GM21515 (cell line): ENCODE data around the gene KCNC2.

Experiments used
- ATAC-seq: cut with Tn5 transposase; IDR thresholded peaks from one replicate; pipeline ENCODE4 v1.9.1; 2021; ENCODE audit not compliant: unreplicated experiment

Gene KCNC2

DNA sequence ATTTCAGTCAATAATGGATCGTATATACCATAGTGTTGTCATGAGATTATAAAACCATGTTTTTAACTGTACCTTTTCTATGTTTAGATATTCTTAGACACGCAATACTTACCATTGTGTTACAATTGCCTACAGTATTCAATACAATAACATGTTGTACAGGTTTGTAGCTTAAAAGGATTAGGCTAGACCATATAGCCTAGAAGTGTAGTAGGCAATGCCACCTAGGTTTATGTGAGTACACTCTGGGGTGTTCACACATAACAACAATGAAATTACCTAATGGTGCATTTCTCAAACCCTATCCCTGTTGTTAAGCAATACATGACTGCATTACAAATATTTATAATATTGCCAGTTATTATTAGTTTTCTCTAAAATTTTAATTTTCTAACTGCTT, 144.2 kb downstream of the KCNC2 start:
- ATAC-seq: no peak

DNA sequence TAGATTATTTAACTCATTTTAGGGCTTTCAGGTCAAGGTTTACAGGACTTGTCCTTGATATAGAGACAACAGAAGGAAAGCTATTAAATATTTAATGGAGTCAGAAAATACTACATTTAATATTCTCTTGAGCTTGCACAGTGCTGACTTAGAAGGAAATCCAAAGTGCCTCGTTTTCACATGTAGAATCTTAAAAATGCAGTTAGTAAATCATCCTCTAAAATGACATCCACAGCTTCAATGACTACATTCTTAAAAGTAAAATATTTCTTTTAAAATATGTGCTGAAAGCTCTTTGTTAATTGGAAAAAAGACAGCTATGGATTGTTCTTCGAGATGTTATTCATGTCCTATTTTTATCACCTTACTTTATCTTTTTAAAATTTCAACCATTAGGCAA, 146.9 kb downstream of the KCNC2 start:
- ATAC-seq: no peak

DNA sequence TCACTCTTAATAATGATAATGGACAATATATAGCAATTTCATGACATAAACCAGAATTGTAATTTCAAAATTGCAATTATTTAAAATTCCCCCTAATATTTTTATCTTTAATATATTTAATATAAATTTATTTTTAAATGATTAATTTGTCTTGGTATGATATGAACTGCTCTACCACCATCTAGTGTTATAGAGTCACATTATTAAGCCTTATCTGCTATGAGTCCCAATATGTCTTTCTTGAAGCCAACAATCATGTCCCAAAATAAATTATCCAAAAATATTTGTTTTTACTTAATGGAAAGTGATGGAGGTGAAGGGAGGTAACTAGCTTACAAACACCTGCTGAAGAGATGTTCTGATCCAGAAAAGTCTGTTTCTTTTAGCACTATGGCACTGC, 151.4 kb downstream of the KCNC2 start:
- no peak for ATAC-seq

DNA sequence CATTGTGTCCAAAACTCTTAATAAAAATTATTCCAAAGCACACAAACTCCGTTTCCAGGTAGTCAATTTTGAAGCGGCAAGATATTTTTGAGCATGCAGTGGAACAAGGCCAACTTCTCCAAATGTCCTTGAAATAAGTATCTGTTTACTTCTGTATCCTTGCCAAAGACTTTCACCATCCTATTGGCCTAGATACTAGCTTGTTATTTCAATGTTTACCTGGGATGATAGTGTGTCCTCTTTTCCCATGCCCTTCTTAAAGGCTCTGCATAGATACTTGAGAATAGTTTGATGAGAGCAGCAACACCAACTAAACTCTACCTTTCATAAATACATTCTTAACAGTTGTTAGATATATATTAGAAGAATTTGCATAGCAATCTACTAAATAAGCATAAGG, 160.9 kb downstream of the KCNC2 start:
- no peak for ATAC-seq

GRCh38 chr12:75047885-75048525, 161.6 kb downstream of the KCNC2 start:
- ATAC-seq: no peak

DNA sequence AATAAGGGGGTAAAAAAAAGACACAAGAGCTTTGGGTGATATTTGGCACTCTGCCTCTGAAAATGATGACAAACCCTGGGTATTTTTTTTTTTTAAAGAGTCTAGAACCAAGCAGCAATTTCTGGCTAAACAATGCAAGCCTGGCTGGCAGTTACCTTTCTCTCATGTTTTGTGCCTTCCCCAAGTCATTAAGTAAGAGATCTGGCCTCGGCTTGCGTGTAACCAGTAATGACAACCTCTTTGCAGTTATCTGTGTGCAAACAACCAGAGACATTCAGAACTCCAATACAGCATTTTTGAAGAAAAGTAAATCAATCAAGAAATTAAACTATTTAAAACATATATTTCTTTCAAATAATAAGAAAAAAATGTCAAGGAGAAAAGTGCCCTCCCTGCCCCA, 167.5 kb downstream of the KCNC2 start:
- no peak for ATAC-seq

GRCh38 chr12:75041472-75041871, 168.2 kb downstream of the KCNC2 start:
- no peak for ATAC-seq

DNA sequence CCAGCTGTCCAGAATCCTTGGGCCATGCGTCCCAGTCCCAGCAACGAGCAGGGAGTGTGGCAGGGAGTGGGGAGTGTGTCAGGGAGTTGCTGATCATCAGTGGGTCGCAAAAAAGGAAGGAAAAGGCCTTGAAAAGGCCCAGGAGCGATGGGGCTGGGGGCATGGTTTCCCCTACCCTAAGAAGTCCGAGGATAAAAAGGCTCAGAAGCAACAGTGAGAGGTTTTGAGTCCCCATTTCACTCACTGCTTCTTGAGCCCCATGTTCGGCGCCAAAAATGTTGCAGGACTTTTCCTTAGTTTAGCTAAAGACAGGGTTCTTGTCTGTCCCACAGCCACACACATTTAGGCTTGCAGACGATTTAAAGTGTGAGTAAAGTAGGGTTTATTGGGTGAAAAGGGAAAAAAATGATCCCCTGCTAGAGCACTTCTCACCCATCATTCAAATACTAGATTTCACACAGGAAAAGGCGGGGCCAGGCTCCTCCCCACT, 189.5 kb downstream of the KCNC2 start:
- no peak for ATAC-seq

DNA sequence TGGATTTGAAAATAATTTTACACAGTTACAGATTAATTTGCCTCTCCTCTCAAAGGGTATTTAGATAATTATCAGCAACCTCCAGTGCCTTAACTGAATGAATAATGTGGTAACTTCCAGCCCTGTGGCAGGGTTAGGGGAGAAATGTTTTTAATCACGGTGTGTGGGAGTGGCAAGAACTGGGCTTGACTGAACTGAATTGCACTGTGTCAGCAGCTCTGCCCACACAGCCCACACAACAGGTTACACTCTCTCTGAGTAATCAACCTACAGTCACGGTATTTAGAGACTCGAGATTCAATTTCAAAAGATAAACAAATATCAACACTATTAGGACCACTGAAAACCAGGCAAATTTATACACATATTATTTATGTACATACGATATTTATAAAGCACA, 198.5 kb downstream of the KCNC2 start:
- ATAC-seq: no peak

DNA sequence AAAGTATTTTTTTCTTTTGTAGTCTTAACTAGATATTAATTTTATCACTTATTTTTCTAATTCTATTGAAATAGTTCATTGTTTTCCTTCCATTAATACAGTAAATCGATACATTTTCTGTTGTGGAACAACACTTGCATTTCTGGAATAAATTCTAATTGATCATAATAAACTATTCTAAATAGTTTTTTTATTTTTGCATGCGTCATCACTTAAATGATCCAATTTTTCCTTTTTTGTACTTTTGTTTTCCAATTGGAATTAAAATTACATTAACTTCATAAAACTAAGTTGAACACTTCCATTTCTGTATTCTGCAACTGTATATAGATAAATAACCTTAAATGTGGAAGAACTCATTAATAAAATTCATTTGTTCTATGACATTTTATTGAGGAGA, 202.5 kb downstream of the KCNC2 start:
- no peak for ATAC-seq

DNA sequence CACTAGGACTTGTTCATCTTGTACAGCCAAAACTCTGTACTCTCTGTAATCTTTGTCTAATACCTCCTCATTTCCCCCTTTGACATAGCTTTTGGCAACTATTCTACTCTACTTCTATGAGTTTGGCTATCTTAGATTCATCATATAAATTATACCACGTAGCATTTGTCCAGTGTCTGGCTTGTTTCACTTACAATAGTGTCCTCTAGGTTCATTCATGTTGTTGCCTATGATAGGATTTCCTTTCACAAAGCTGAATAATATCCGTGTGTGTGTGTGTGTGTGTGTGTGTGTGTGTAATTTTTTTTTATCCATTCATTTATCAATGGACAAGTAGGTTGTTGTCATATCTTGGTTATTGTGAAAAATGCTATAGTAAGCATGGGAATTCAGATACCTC, 209.5 kb downstream of the KCNC2 start:
- ATAC-seq: no peak

- ATAC-seq: no peak
These were observed 210.2 kb downstream of the KCNC2 start for GRCh38 chr12:74999474-74999873.
